Stimulated activated naive B cell treated with anti-CD40 and anti-IgM and Interleukin-4, amounts not matched to agents 10 μg/mL and 1 μg/mL and 100 μg/mL, for 72 hours (primary cell): ENCODE measurements around the gene XYLB.
"Not testable (repeated sequence)": the region's sequence is repeated elsewhere in the genome, so short reads cannot be mapped to it uniquely, and the experiment has no call there.

Experiments
- ATAC-seq, 2 donors: fragments of 150-1000 bp; cut with Tn5 transposase; replicated peaks; 2 replicates each; pipeline ENCODE4 v1.10.0; 2021; ENCODE audit warnings: moderate library complexity in 1 of 2
- DNase-seq: peaks from one replicate; pipeline ENCODE4 v3.0.0; 2021
- H3K27ac Mint-ChIP-seq: one replicate; pipeline ENCODE4 v1.8.0; 2022; ENCODE audit warnings: mild to moderate bottlenecking, mixed read lengths
- H3K27me3 Mint-ChIP-seq, 2 donors: one replicate each; pipeline ENCODE4 v1.8.0; 2022; ENCODE audit warnings: mixed read lengths in 2 of 2
- H3K36me3 Mint-ChIP-seq, 2 donors: one replicate each; pipeline ENCODE4 v1.8.0; 2022; ENCODE audit warnings: mixed read lengths in 2 of 2, mild to moderate bottlenecking in 1 of 2
- H3K4me1 Mint-ChIP-seq, 2 donors: one replicate each; pipeline ENCODE4 v1.8.0; 2022; ENCODE audit warnings: mixed read lengths in 2 of 2, mild to moderate bottlenecking in 1 of 2
- H3K4me3 Mint-ChIP-seq, 2 donors: one replicate each; pipeline ENCODE4 v1.8.0; 2022; ENCODE audit warnings: mild to moderate bottlenecking in 2 of 2, mixed read lengths in 2 of 2, moderate library complexity in 1 of 2
- H3K9me3 Mint-ChIP-seq, 2 donors: one replicate each; pipeline ENCODE4 v1.8.0; 2022; ENCODE audit warnings: mixed read lengths in 2 of 2, mild to moderate bottlenecking in 1 of 2

The XYLB gene

GRCh38 chr3:38315488-38316230, 30.9 kb upstream of the XYLB start:
- DNase-seq (no peak), ATAC-seq (no peak)
- Mint-ChIP-seq H3K27ac (no peak overlapping the region), H3K27me3 (peaks cover 0 to 5% of the 10 kb centered on the region in 2 donors), H3K36me3 (no peaks in the 10 kb centered on the region), H3K4me3 (no peak overlapping the region), H3K4me1 (no peaks in the 10 kb centered on the region), H3K9me3 (peaks cover 2% of the 10 kb centered on the region in 2 donors)

DNA sequence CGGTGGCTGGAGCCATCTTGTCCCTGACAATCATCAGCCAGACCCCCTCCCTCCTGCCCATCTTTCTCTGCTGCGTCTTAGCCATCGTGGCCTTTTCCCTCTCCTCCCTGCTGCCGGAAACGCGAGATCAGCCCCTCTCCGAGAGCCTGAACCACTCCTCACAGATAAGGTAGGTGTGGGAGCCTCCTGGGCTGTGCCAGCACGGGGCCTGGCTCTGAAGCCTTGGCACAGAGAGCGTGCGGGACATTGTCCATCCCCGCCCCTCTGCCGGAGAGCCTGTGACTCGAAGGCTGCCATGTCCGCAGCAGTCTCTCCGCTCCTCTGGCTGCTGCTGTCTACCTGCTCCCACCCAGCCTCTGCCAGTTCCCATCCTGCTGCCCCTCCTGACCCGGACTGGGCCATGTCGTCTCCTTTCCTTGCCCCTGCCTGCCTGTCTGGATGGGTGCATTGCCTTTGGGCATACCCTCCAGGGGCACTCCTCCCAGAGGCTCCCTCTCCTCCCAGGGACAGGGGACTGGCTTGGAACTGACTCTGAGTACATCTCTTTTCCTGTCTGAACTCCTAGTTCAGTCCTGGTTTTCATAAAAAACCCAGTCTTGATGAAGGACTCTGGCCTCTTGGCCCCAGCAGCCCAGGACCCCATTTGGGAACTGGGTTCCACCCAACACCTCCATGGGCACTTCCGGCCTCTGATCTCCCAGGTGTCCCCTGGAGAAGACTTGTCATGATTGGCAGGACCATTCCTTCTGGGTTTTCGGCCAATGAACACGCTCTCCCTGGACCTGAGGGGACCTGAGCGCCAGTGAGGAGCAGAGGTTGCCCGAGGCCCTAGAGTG, 30.0 kb upstream of the XYLB start:
- Mint-ChIP-seq H3K27ac (no peak overlapping the region), H3K36me3 (no peaks in the 10 kb centered on the region), H3K27me3 (peaks cover 0 to 5% of the 10 kb centered on the region in 2 donors), H3K9me3 (peaks cover 4 to 5% of the 10 kb centered on the region in 2 donors), H3K4me1 (no peaks in the 10 kb centered on the region), H3K4me3 (no peak overlapping the region)
- DNase-seq (no peak), ATAC-seq (no peak)

- ATAC-seq: no peak
- H3K36me3 Mint-ChIP-seq: no peaks in the 10 kb centered on the region
- no peak overlapping the region for H3K4me3 Mint-ChIP-seq
- no peak for DNase-seq
- H3K27ac Mint-ChIP-seq: no peak overlapping the region
- H3K9me3 Mint-ChIP-seq: peaks cover 5% of the 10 kb centered on the region in 2 donors
- H3K4me1 Mint-ChIP-seq: no peaks in the 10 kb centered on the region
- H3K27me3 Mint-ChIP-seq: peaks cover 0 to 5% of the 10 kb centered on the region in 2 donors
These were observed 29.3 kb upstream of the XYLB start for GRCh38 chr3:38317192-38317759.

DNA sequence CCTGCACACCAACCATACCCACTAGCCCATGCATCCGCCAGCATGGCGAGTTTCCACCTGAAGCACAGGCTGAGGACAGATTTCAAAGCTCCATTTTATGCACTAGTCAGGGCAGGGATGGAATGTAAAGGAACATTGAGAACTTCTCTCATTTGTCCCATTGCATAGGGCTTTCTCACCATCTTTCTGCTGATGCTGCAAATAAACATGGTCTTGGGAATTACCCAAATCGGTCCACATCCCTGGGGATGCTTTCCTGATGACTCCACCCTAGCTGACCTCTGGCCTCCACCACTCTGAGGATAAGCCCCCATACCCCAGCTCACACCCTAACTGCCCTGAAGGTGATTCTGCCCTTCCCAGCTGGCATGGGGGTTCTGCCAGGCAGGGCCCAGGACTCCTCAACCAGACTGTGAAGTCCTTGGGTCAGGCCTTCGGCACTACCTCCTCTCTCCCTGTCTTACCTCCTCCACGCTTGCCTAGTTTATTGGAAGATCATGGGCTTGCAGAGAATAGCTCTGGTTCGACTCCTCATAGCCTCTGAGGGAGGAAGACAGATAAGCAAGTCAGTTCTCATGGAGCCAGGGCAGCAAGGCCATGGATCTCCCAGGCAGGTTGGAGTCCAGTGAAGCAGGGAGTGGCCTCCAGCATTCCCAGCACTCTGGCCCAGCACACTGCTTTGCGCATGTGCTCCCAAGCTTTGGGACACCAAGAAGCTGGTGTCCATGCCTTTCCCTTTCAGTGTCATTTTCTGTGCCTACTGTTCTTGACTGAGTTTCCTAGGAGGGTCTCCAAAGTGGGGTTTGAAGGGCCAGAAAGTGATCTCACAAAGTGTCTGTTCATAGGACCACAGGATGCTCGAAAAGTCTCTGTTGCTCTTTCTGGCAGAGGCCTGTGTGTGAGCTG, 27.6 kb upstream of the XYLB start:
- Mint-ChIP-seq H3K4me3 (no peak overlapping the region), H3K4me1 (no peaks in the 10 kb centered on the region), H3K27me3 (peaks cover 0 to 11% of the 10 kb centered on the region in 2 donors), H3K27ac (no peak overlapping the region), H3K9me3 (peaks cover 5 to 11% of the 10 kb centered on the region in 2 donors), H3K36me3 (no peaks in the 10 kb centered on the region)
- DNase-seq (no peak), ATAC-seq (no peak)

DNA sequence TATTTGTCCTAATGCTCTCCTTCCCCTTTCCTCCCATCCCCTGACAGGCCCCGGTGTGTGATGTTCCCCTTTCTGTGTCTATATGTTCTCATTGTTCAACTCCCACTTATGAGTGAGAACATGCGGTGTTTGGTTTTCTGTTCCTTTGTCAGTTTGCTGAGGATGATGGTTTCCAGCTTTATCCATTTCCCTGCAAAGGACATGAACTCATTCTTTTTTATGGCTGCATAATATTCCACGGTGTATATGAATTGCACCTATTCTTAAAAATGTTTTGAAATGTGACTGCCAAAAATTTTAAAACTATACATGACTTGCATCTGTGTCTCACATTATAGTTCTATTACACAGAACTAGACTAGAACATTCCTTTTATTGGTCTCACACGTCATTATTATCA, 25.9 kb upstream of the XYLB start:
- not testable (repeated sequence) for ATAC-seq, H3K36me3 Mint-ChIP-seq, DNase-seq, H3K4me3 Mint-ChIP-seq, H3K27ac Mint-ChIP-seq, H3K4me1 Mint-ChIP-seq
- H3K27me3 Mint-ChIP-seq: peaks cover 0 to 13% of the 10 kb centered on the region in 2 donors
- peaks cover 5 to 11% of the 10 kb centered on the region in 2 donors for H3K9me3 Mint-ChIP-seq

- DNase-seq: no peak
- no peak overlapping the region for H3K27ac Mint-ChIP-seq
- peaks cover 5 to 11% of the 10 kb centered on the region in 2 donors for H3K9me3 Mint-ChIP-seq
- no peak for ATAC-seq
- H3K4me1 Mint-ChIP-seq: no peaks in the 10 kb centered on the region
- no peak overlapping the region for H3K4me3 Mint-ChIP-seq
- peaks cover 7 to 20% of the 10 kb centered on the region in 2 donors for H3K27me3 Mint-ChIP-seq
- no peaks in the 10 kb centered on the region for H3K36me3 Mint-ChIP-seq
These were observed 23.5 kb upstream of the XYLB start for GRCh38 chr3:38323060-38323459.

DNA sequence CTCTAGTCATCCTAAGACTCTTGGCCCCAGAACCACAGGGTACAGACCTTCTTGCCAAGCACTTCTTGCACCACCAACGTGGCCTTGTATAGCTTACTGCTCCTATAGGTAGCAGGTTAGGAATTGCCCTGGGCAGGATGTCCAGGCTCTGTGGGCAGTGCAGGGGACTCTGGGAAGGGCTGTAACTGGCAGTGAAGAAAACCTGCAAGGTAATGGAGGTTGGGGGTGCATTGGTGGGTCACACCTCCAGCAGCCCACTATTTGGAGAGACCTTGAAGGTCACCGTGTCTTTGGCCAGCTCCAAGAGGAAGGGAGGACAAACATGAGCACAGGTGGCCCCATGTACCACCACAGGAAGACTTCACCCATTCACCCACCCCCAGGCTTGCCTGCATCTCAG, 21.3 kb upstream of the XYLB start:
- Mint-ChIP-seq H3K9me3 (peaks cover 5 to 11% of the 10 kb centered on the region in 2 donors), H3K27ac (no peak overlapping the region), H3K36me3 (no peaks in the 10 kb centered on the region), H3K4me1 (no peaks in the 10 kb centered on the region), H3K27me3 (peaks cover 7 to 20% of the 10 kb centered on the region in 2 donors), H3K4me3 (no peak overlapping the region)
- DNase-seq (no peak), ATAC-seq (no peak)

GRCh38 chr3:38327335-38328009, 19.1 kb upstream of the XYLB start:
- H3K4me3 Mint-ChIP-seq: no peak overlapping the region
- no peaks in the 10 kb centered on the region for H3K4me1 Mint-ChIP-seq

DNA sequence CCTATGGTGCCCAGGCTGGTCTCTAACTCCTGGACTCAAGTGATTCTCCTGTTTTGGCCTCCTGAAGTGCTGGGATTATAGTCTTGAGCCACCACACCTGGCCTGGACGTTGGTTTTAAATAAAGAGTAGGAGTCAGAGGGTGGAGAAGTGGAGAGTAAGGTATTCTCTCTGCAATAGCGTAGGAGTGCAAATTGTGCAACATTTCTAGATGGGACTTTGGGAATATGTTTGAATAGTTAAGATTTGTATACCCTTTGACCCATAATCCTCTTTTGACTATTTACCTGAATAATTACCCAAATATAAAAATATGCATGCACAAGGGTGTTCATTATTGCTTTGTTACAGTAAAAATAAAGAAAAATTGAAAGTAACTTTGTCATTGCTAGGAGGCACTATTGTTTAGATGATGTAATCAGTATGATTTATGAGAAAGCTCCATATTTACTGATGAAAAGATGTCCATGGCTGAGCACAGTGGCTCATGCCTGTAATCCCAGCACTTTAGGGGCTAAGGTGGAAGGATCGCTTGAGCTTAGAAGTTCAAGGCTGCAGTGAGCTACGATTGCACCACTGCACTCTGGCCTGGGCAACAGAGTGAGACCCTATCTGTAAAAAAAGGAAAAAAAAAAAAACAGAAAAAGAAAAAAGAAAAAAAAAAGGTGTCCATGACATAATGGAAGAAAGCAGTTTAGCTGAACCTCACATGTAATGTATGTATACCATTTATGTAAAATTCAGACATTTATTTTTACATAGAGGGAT, 15.1 kb upstream of the XYLB start:
- DNase-seq (no peak), ATAC-seq (no peak)
- Mint-ChIP-seq H3K36me3 (no peaks in the 10 kb centered on the region), H3K4me1 (no peaks in the 10 kb centered on the region), H3K9me3 (no peaks in the 10 kb centered on the region), H3K4me3 (no peak overlapping the region), H3K27me3 (peaks cover 12 to 17% of the 10 kb centered on the region in 2 donors), H3K27ac (no peak overlapping the region)

More at GRCh38 chr3:38327335-38328009, 19.1 kb upstream of the XYLB start:
- Mint-ChIP-seq H3K9me3 (peaks cover 0 to 6% of the 10 kb centered on the region in 2 donors), H3K36me3 (no peaks in the 10 kb centered on the region), H3K27ac (no peak overlapping the region), H3K27me3 (peaks cover 7 to 20% of the 10 kb centered on the region in 2 donors)
- DNase-seq (no peak), ATAC-seq (no peak)

DNA sequence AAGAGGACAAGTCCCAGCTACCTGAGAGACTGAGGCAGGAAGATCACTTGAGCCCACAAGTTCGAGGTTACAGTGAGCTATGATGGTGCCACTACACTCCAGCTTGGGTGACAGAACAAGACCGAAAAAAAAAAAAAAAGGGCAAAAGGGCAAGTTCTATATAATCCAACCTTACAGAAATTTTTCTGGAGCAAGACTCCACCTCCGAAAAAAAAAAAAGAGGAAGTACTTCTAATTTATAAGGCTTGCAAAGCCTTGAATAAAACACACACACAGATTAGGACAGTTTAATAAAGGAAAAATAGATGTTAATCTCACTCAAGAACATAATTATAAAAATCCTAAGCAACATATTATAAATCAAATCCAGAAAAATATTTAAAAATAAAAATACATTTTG, 14.4 kb upstream of the XYLB start:
- Mint-ChIP-seq H3K27me3 (peaks cover 8 to 12% of the 10 kb centered on the region in 2 donors), H3K36me3 (no peaks in the 10 kb centered on the region), H3K4me3 (no peak overlapping the region), H3K9me3 (no peaks in the 10 kb centered on the region), H3K27ac (no peak overlapping the region), H3K4me1 (no peaks in the 10 kb centered on the region)
- ATAC-seq (peak in 1 of 2 donors; percentile 31), DNase-seq (no peak)

GRCh38 chr3:38334142-38335055, 12.2 kb upstream of the XYLB start:
- Mint-ChIP-seq H3K9me3 (no peaks in the 10 kb centered on the region), H3K27ac (no peak overlapping the region), H3K4me3 (no peak overlapping the region), H3K36me3 (no peaks in the 10 kb centered on the region), H3K27me3 (peaks cover 8 to 12% of the 10 kb centered on the region in 2 donors), H3K4me1 (no peaks in the 10 kb centered on the region)
- ATAC-seq: no peak
- no peak for DNase-seq

GRCh38 chr3:38335263-38335662, 11.3 kb upstream of the XYLB start:
- no peak overlapping the region for H3K4me3 Mint-ChIP-seq
- no peak overlapping the region for H3K27ac Mint-ChIP-seq
- H3K4me1 Mint-ChIP-seq: no peaks in the 10 kb centered on the region
- no peaks in the 10 kb centered on the region for H3K36me3 Mint-ChIP-seq
- peaks cover 8 to 12% of the 10 kb centered on the region in 2 donors for H3K27me3 Mint-ChIP-seq
- no peaks in the 10 kb centered on the region for H3K9me3 Mint-ChIP-seq
- DNase-seq: no peak
- no peak for ATAC-seq
